Activated T-cell treated with anti-CD3 and anti-CD28 coated beads, Interleukin-2, amount 50 U/mL, for 72 hours (primary cell): ENCODE data around the gene UTP14A. TPM values are rescaled to one million over a fixed set of nuclear protein-coding genes. Genes with fewer than 3 reads are reported as not detected.
"Not testable (repeated sequence)": the region's sequence is repeated elsewhere in the genome, so short reads cannot be mapped to it uniquely, and the experiment has no call there.

ENCODE experiments used
- ATAC-seq, 2 donors: fragments of 150-1000 bp; cut with Tn5 transposase; replicated peaks in 1 of 2; 2 replicates each; pipeline ENCODE4 v1.10.0; 2021; ENCODE audit warnings: moderate library complexity in 2 of 2, mild to moderate bottlenecking in 1 of 2
- DNase-seq, 2 donors: peaks; one replicate each; pipeline ENCODE4 v3.0.0; 2021 to 2022; ENCODE audit warnings: mixed read lengths in 1 of 2
- H3K27ac Mint-ChIP-seq: one replicate; pipeline ENCODE4 v1.8.0; 2022; ENCODE audit warnings: mild to moderate bottlenecking, moderate library complexity, mixed read lengths
- H3K27me3 Mint-ChIP-seq: one replicate; pipeline ENCODE4 v1.8.0; 2022; ENCODE audit warnings: low read depth, mixed read lengths
- H3K36me3 Mint-ChIP-seq, 2 donors: one replicate each; pipeline ENCODE4 v1.8.0; 2022; ENCODE audit warnings: mixed read lengths in 2 of 2, mild to moderate bottlenecking in 1 of 2; ENCODE audit not compliant: insufficient read depth in 2 of 2
- H3K4me1 Mint-ChIP-seq: one replicate; pipeline ENCODE4 v1.8.0; 2022; ENCODE audit warnings: low read depth, mixed read lengths
- H3K4me3 Mint-ChIP-seq, 2 donors: one replicate each; pipeline ENCODE4 v1.8.0; 2022; ENCODE audit warnings: mild to moderate bottlenecking in 2 of 2, mixed read lengths in 2 of 2, moderate library complexity in 2 of 2
- H3K9me3 Mint-ChIP-seq, 2 donors: one replicate each; pipeline ENCODE4 v1.8.0; 2022; ENCODE audit warnings: mixed read lengths in 2 of 2
- total RNA-seq, 2 donors: library from RNA; stranded (reverse); gene quantifications; one replicate each; pipeline ENCODE4 v1.2.3, GENCODE V29; 2022

UTP14A gene, protein sequence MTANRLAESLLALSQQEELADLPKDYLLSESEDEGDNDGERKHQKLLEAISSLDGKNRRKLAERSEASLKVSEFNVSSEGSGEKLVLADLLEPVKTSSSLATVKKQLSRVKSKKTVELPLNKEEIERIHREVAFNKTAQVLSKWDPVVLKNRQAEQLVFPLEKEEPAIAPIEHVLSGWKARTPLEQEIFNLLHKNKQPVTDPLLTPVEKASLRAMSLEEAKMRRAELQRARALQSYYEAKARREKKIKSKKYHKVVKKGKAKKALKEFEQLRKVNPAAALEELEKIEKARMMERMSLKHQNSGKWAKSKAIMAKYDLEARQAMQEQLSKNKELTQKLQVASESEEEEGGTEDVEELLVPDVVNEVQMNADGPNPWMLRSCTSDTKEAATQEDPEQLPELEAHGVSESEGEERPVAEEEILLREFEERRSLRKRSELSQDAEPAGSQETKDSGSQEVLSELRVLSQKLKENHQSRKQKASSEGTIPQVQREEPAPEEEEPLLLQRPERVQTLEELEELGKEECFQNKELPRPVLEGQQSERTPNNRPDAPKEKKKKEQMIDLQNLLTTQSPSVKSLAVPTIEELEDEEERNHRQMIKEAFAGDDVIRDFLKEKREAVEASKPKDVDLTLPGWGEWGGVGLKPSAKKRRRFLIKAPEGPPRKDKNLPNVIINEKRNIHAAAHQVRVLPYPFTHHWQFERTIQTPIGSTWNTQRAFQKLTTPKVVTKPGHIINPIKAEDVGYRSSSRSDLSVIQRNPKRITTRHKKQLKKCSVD
- 10 to 100 TPM; 24.8 to 32.5 TPM for total RNA-seq

DNA sequence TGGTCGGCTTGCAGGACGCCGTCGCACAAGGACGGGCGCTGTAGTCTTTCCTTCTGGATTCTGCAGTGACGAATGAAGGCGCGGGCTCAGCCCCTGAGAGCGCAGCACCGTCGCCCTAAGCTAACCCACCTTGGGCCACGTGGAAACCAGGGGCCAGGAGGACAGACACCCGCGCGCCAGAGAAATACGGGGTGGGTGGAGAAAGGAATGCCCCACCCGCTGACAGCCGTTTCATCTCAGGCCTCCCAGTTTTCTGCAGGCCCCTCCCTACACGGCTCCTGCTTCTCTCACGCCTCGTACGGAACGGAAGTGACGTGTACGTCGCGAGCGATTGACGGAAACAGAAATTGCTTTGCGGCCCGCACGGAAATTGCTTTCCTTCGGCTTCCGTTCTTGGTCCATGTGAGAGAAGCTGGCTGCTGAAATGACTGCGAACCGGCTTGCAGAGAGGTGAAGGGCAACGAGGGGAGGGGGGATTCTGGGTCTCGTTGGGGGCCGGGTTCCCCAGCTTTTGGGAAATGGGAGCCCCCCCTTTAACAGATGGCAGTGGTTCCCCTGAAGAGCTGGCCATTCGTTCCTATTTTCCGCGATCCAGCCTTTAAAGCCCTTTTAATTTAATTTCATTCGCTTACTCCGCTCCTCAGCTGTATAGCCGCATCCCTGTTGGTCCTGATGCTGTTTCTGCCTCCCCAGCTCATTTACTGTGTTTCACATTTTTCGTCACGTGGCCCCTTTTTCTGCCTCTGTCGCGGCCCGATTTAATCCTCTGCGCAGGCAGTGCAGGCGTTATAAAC, at the start of gene UTP14A:
TSS of gene UTP14A (plus strand) at position 378 of the 794 bp plus-strand sequence. CDS start at position 425, 47 bp downstream.
- Mint-ChIP-seq H3K9me3 (no peaks in the 10 kb centered on the region), H3K27me3 (peaks cover 9% of the 10 kb centered on the region), H3K4me3 (peak within 1 kb of the TSS; percentile 92 to 94), H3K27ac (peak within 1 kb of the TSS; percentile 87), H3K4me1 (peaks cover 16% of the 10 kb centered on the region), H3K36me3 (peaks cover 6 to 8% of the 10 kb centered on the region in 2 donors)
- DNase-seq: peak; percentile 79 to 87
- ATAC-seq: peak; percentile 98 to 99

DNA sequence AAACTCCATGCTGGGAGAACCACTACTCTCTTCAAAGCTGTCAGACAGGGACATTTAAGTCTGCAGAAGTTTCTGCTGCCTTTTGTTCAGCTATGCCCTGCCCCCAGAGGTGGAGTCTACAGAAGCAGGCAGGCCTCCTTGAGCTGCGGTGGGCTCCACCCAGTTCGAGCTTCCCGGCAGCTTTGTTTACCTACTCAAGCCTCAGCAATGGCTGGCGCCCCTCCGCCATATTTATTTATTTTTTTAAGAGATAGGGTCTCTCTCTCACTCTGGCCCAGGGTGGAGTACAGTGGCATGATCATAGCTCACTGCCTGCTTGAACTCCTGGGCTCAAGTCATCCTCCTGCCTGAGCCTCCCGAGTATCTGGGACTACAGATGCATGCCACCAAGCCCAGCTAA, 46.8 kb upstream of the UTP14A start:
- peaks cover 26% of the 10 kb centered on the region for H3K27me3 Mint-ChIP-seq
- not testable (repeated sequence) for H3K9me3 Mint-ChIP-seq

DNA sequence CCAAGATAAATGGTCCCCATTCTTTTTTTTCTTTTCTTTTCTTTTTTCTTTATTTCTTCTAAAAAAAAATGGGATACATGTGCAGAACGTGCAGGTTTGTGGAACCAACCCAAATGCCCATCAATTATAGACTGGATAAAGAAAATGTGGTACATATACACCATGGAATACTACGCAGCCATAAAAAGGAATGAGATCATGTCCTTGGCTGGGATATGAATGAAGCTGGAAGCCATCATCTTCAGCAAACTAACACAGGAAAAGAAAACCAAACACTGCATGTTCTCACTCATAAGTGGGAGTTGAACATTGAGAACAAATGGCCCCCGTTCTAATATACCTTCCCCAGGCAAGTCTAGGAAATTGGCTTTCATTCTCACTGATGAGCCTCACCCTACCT, 39.6 kb upstream of the UTP14A start:
- H3K4me1 Mint-ChIP-seq, H3K9me3 Mint-ChIP-seq, H3K36me3 Mint-ChIP-seq, H3K4me3 Mint-ChIP-seq, ATAC-seq, H3K27me3 Mint-ChIP-seq, DNase-seq, H3K27ac Mint-ChIP-seq: not testable (repeated sequence)

More for the DNA sequence above, 46.8 kb upstream of the UTP14A start:
- ATAC-seq, H3K27ac Mint-ChIP-seq, DNase-seq, H3K4me1 Mint-ChIP-seq, H3K36me3 Mint-ChIP-seq, H3K4me3 Mint-ChIP-seq: not testable (repeated sequence)

DNA sequence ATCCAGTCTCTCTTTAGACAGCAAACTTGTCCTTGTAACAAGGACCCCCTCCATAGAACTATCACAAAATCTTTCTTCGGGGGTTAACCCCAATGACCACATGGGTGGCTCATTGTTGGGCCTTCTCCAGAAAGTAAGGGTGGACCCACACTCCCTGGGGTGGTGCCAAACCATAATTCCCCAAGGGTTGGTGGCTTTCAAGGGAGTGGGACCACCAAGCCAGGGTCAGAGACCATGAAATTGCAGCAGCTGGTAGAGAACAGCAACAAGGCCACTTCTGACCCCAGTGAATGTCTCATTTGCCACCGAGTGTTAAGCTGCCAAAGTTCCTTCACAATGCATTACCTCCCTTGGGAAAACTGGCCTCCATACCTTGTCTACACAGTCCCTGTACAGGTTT, 33.4 kb upstream of the UTP14A start:
- DNase-seq: no peak
- no peaks in the 10 kb centered on the region for H3K9me3 Mint-ChIP-seq
- H3K4me3 Mint-ChIP-seq: no peak overlapping the region

DNA sequence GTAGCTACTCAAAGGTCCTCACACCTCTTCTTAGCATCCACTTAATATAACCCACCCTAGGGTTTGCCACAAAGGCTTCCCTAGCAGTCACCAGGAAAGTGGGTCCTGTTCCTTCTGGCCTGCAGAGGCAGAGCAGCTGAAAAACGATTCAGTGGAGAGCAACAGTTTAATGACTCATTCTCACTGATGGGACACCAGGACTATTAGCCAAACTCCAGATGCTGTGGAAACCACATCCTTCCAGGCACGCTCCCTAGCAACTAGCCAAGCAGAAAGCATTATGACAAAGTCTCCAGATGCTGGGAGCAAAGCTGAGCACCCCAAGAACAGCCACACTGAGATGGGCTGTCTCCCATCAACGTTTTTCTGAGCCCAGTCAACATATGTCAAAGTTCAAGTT, 30.3 kb upstream of the UTP14A start:
- ATAC-seq (no peak), DNase-seq (no peak)
- no peaks in the 10 kb centered on the region for H3K9me3 Mint-ChIP-seq
- H3K4me1 Mint-ChIP-seq: no peaks in the 10 kb centered on the region
- H3K4me3 Mint-ChIP-seq: no peak overlapping the region
- peaks cover 7% of the 10 kb centered on the region for H3K27me3 Mint-ChIP-seq
- H3K36me3 Mint-ChIP-seq: no peaks in the 10 kb centered on the region
- H3K27ac Mint-ChIP-seq: no peak overlapping the region

More for the DNA sequence above, 33.4 kb upstream of the UTP14A start:
- H3K36me3 Mint-ChIP-seq: no peaks in the 10 kb centered on the region
- no peaks in the 10 kb centered on the region for H3K4me1 Mint-ChIP-seq
- no peaks in the 10 kb centered on the region for H3K27me3 Mint-ChIP-seq
- no peak overlapping the region for H3K27ac Mint-ChIP-seq
- ATAC-seq: no peak

DNA sequence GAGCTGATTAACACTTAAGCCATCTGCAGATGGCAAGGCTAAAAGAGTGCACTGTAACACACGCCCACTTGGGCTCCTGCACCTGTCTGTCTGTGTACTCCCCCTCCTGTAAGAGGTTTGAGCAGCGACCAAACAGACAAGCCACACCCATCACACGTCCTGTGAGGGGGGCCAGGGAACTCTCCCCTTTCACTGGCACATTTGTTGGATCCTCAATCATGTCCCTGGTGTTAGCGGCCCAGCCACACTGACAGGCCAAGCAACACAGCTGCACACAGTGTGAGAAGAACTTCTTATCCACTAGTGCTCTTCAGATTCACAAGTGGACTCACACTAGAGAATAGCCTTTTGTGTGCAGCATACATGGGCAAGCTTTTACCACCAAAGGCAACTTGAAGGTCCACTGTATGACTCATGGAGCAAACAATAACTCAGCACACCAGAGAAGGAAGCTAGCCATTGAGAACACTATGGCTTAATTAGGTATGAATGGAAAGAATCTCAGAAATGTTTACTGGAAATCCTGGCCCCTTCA, 29.1 kb upstream of the UTP14A start:
- H3K36me3 Mint-ChIP-seq: no peaks in the 10 kb centered on the region
- no peaks in the 10 kb centered on the region for H3K9me3 Mint-ChIP-seq
- no peak overlapping the region for H3K4me3 Mint-ChIP-seq
- DNase-seq (no peak), ATAC-seq (no peak)
- no peaks in the 10 kb centered on the region for H3K4me1 Mint-ChIP-seq
- H3K27ac Mint-ChIP-seq: no peak overlapping the region
- peaks cover 7% of the 10 kb centered on the region for H3K27me3 Mint-ChIP-seq

DNA sequence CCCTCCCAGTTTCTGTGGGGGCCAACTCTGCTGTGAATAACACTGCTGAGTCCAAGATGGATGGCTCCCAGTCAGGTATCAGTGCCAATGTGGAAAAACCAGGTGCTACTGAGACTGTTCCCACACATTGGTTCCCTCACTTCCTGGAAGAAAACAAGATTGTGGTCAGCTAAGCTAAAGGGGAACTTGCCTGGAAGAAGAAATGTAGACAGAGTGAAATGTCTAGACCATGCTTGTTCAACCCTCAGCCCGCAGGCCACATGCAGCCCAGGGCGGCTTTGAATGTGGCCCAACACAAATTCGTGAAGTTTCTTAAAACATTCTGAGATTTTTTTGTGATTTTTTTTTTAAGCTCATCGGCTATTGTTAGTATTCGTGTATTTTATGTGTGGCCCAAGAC, 28.6 kb upstream of the UTP14A start:
- no peak overlapping the region for H3K4me3 Mint-ChIP-seq
- H3K27ac Mint-ChIP-seq: no peak overlapping the region
- H3K4me1 Mint-ChIP-seq: no peaks in the 10 kb centered on the region
- DNase-seq (no peak), ATAC-seq (no peak)
- no peaks in the 10 kb centered on the region for H3K9me3 Mint-ChIP-seq
- no peaks in the 10 kb centered on the region for H3K36me3 Mint-ChIP-seq
- peaks cover 7% of the 10 kb centered on the region for H3K27me3 Mint-ChIP-seq

DNA sequence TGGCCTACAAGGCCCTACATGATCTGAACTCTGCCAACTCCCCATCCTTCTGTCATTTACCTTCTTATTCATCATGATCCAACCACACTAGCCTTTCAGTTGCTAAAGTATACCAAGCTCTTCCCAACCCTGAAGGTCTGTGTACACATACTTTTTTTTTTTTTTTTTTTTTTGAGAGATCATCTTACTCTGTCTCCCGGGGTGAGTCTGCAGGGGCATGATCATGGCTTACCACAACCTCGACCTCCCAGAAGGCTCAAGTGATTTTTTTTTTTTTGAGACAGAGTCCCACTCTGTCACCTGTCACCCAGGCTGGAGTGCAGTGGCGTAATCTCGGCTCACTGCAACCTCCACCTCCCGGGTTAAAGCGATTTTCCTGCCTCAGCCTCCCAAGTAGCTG, 5.9 kb upstream of the UTP14A start:
- no peaks in the 10 kb centered on the region for H3K9me3 Mint-ChIP-seq
- H3K4me1 Mint-ChIP-seq: no peaks in the 10 kb centered on the region
- no peaks in the 10 kb centered on the region for H3K27me3 Mint-ChIP-seq
- H3K27ac Mint-ChIP-seq: no peak overlapping the region
- no peak for ATAC-seq
- no peak overlapping the region for H3K4me3 Mint-ChIP-seq
- no peaks in the 10 kb centered on the region for H3K36me3 Mint-ChIP-seq
- no peak for DNase-seq

DNA sequence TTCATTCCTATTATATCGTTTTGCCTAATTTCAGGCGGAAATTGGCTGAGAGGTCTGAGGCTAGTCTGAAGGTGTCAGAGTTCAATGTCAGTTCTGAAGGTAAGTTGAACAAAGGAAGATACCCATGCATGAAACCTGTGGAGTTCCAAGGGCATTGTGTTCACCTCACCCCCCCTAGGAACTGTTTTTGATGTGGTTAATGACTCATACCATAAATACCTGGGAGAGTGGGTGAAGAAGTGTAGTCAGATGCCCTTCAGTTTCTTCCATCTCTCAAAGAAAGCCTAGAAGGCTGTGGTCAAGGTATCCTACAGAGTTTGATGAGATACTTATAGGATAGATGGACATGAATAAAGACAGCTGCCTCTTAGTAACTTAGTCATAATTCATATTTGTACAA, 2.7 kb downstream of the UTP14A start:
- no peak overlapping the region for H3K4me3 Mint-ChIP-seq
- peaks cover 16% of the 10 kb centered on the region for H3K4me1 Mint-ChIP-seq
- ATAC-seq: no peak
- H3K36me3 Mint-ChIP-seq: peaks cover 6 to 12% of the 10 kb centered on the region in 2 donors
- DNase-seq: no peak
- no peak overlapping the region for H3K27ac Mint-ChIP-seq
- H3K9me3 Mint-ChIP-seq: no peaks in the 10 kb centered on the region
- peaks cover 9% of the 10 kb centered on the region for H3K27me3 Mint-ChIP-seq

DNA sequence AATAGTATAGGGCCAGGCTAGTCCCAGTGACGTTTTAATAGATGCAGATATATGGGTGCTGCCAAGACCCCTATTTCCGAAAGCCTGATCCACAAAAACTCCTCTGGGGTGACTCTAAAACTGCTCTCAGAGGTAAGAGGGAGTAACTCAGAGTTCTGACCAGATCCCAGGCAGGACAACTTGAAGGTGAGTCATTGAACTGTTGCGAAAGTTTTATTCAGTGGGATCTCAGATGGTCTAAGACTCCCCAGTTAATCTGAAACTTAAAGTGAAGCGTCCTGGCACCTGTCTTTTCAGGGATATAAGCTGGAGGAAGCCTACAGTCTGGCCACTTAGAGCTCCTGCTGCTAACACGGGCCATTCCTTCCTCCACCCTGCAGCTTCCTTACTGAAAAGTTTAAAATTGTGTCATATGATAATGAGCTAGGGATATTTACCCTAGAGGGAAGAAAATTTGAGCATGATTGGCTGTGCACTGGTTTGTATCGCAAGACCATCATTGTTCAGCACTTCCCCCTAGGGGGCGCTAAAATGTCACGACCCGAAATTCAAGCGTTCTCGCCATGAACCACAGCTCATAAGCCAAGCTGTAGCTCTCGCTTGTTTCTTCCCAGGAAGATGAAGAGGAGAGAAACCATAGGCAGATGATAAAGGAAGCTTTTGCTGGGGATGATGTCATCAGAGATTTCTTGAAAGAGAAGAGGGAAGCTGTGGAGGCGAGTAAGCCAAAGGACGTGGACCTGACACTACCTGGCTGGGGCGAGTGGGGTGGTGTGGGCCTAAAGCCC, 19.5 kb downstream of the UTP14A start:
- DNase-seq (peak; percentile 66 to 71), ATAC-seq (peak; percentile 62 to 77)
- Mint-ChIP-seq H3K27ac (peak overlapping the region; percentile 25), H3K4me1 (peaks cover 12% of the 10 kb centered on the region), H3K4me3 (no peak overlapping the region), H3K27me3 (no peaks in the 10 kb centered on the region), H3K36me3 (peaks cover 7 to 10% of the 10 kb centered on the region in 2 donors), H3K9me3 (no peaks in the 10 kb centered on the region)

DNA sequence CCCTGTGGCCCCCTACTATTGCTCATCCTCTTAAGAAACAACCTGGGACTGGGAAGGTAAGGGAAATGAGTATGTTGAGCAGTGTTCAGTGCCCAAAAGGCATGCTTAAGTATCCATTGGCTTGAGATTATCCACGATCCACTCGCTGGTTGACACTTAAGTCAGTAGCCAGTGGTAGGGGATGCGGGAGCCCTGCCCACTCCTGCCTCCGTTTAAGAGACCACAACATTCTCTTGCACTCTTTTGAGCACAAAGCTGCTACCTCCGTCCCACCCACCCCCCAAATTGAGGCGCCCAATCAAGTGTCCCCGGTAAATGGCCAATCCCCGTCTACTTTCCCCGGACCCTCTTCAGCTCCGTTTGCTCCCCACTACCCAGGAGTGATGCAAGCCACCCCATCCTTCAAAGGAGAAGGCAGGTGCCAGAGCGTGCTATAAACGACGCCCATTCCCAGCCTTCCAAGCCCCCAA, 25.0 kb downstream of the UTP14A start:
- ATAC-seq: peak in 1 of 2 donors; percentile 1
- no peak for DNase-seq
- no peaks in the 10 kb centered on the region for H3K9me3 Mint-ChIP-seq
- H3K27ac Mint-ChIP-seq: peak overlapping the region; percentile 93
- H3K27me3 Mint-ChIP-seq: peaks cover 21% of the 10 kb centered on the region
- H3K36me3 Mint-ChIP-seq: no peaks in the 10 kb centered on the region
- H3K4me1 Mint-ChIP-seq: no peaks in the 10 kb centered on the region
- peak overlapping the region; percentile 91 to 92 for H3K4me3 Mint-ChIP-seq

DNA sequence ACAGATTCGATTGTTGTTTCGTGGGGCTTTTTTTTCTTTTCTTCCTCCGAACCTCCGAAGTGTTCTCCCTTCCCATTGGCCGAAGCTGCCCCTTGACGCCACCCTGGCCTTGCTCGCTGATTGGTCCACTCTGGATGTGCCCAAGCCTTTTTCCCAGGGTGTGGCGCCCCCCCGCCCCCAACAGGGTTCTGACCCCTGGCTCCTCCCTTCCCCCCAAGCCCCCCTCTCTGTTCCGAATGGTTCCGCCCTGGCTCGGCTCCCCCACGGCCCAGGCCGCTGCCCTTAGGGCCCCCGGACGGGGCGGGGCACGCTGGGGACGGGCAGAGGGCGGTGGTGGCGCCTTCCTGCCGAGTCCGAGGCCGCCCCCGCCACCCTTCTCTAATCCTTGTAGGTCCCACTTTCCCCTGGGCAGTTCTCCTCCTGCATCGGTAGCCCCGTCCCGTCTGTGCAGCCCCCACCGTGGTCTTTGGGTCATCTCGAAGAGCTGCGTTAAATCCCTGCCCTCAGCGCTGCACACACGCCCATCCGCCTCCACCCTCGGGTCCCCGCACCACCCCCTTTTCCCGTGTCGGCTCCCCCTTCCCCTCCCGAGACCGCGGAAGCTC, 25.5 kb downstream of the UTP14A start:
- peaks cover 21% of the 10 kb centered on the region for H3K27me3 Mint-ChIP-seq
- no peaks in the 10 kb centered on the region for H3K4me1 Mint-ChIP-seq
- peak; percentile 81 to 84 for DNase-seq
- peak; percentile 77 to 78 for ATAC-seq
- no peaks in the 10 kb centered on the region for H3K36me3 Mint-ChIP-seq
- no peaks in the 10 kb centered on the region for H3K9me3 Mint-ChIP-seq
- peak overlapping the region; percentile 91 to 92 for H3K4me3 Mint-ChIP-seq
- peak overlapping the region; percentile 93 for H3K27ac Mint-ChIP-seq
